Ureter (tissue), 1 donor: ENCODE data around the gene MON1A. TPM values are rescaled to one million over a fixed set of nuclear protein-coding genes. Genes with fewer than 3 reads are reported as not detected.

Experiments
- total RNA-seq: library from RNA; stranded (reverse); gene quantifications from one replicate; pipeline ENCODE4 v1.2.4, GENCODE V29; 2023
- donor health status: DM: yes; HTN: yes; CAD: no.

The MON1A gene
- total RNA-seq, 1 donor from 2014 or later = 11.8 TPM

Other genes starting within 250 kb of the MON1A start
- gene MST1, start 240.3 kb downstream of the MON1A start, total RNA-seq = 16.6 TPM
- gene RNF123, start 240.3 kb downstream of the MON1A start, total RNA-seq = 52.8 TPM
- gene AMIGO3, start 210.1 kb downstream of the MON1A start, total RNA-seq = not detected
- 47.2 TPM for gene GMPPB, start 205.9 kb downstream of the MON1A start, total RNA-seq
- gene IP6K1, start 143.3 kb downstream of the MON1A start, total RNA-seq = 32.0 TPM
- 0.62 TPM for gene CDHR4, start 129.9 kb downstream of the MON1A start, total RNA-seq
- gene INKA1, start 126.5 kb downstream of the MON1A start, total RNA-seq = 13.8 TPM
- gene UBA7, start 115.9 kb downstream of the MON1A start, total RNA-seq = 162 TPM
- 2.0 TPM for gene TRAIP, start 73.2 kb downstream of the MON1A start, total RNA-seq
- not detected for gene CAMKV, start 59.9 kb downstream of the MON1A start, total RNA-seq
- 39.2 TPM for gene MST1R, start 25.9 kb downstream of the MON1A start, total RNA-seq
- 130 TPM for gene RBM6, start 10.3 kb upstream of the MON1A start, total RNA-seq
- gene RBM5, start 159.1 kb upstream of the MON1A start, total RNA-seq = 220 TPM
- 132 TPM for gene SEMA3F, start 225.5 kb upstream of the MON1A start, total RNA-seq